Thyroid gland (tissue), 4 donors: ENCODE measurements around the gene HSD11B2. TPM values are rescaled to one million over a fixed set of nuclear protein-coding genes. Genes with fewer than 3 reads are reported as not detected.

Source experiments
- DNase-seq, 2 donors: peaks; one replicate each; pipeline ENCODE4 v3.0.0-alpha.2; 2019
- H3K27ac ChIP-seq, 3 donors: fragments of 200-600 bp; sonication (generic); 1 replicate in 2 of 3; 2 replicates in 1 of 3; pipeline ENCODE4 v1.5.1; 2016 to 2019; ENCODE audit warnings: mild to moderate bottlenecking in 1 of 3, moderate library complexity in 1 of 3
- H3K27me3 ChIP-seq: fragments of 200-600 bp; sonication (generic); one replicate; pipeline ENCODE4 v1.5.1; 2019
- H3K36me3 ChIP-seq, 2 donors: fragments of 200-600 bp; sonication (generic); one replicate each; pipeline ENCODE4 v1.5.1; 2016 to 2019
- H3K4me1 ChIP-seq, 2 donors: fragments of 200-600 bp; sonication (generic); one replicate each; pipeline ENCODE4 v1.5.1; 2017 to 2019
- H3K4me3 ChIP-seq, 3 donors: fragments of 200-600 bp; sonication (generic); replicated peaks in 1 of 3; 1 replicate in 2 of 3; 2 replicates in 1 of 3; pipeline ENCODE4 v1.5.1; 2016; ENCODE audit warnings: mild to moderate bottlenecking in 1 of 3
- H3K9me3 ChIP-seq: fragments of 200-600 bp; sonication (generic); one replicate; pipeline ENCODE4 v1.5.1; 2017
- POLR2A ChIP-seq, 2 donors: fragments of 450-650 bp; IDR thresholded peaks; one replicate each; pipeline ENCODE4 v1.6.1; 2017; ENCODE audit warnings: antibody characterized with exemption in 2 of 2, mild to moderate bottlenecking in 2 of 2, moderate library complexity in 1 of 2
- WGBS, 2 donors: methylation state at CpG; one replicate each; pipeline ENCODE4 v1.1.5; 2017; 5-methylcytosine and 5-hydroxymethylcytosine counted together
- intact Hi-C: fragments of 100-400 bp; cut with DNase I; formaldehyde crosslinking; loops from one replicate; pipeline ENCODE4 v1.15.1; 2023
- total RNA-seq, 4 donors: library from RNA; depleted of rRNA; stranded (reverse); fragments of >200 nt; gene quantifications; one replicate each; pipeline ENCODE4 v1.2.3, GENCODE V29; 2016
- TF ChIP-seq, protein P1 (sequence below), 6 experiments: fragments of 200-600 bp in 3 of 6; fragments of 450-650 bp in 3 of 6; sonication (generic) in 3 of 6; IDR thresholded peaks; one replicate each; pipeline ENCODE4 v1.5.1; 2016 to 2019; ENCODE audit warnings: antibody characterized with exemption in 6 of 6, mild to moderate bottlenecking in 2 of 6, inconsistent platforms in 1 of 6, moderate library complexity in 1 of 6

HSD11B2 gene
- total RNA-seq, 4 donors from 2014 or later, result 4.6 to 11.9 (median 9.0) TPM

DNA sequence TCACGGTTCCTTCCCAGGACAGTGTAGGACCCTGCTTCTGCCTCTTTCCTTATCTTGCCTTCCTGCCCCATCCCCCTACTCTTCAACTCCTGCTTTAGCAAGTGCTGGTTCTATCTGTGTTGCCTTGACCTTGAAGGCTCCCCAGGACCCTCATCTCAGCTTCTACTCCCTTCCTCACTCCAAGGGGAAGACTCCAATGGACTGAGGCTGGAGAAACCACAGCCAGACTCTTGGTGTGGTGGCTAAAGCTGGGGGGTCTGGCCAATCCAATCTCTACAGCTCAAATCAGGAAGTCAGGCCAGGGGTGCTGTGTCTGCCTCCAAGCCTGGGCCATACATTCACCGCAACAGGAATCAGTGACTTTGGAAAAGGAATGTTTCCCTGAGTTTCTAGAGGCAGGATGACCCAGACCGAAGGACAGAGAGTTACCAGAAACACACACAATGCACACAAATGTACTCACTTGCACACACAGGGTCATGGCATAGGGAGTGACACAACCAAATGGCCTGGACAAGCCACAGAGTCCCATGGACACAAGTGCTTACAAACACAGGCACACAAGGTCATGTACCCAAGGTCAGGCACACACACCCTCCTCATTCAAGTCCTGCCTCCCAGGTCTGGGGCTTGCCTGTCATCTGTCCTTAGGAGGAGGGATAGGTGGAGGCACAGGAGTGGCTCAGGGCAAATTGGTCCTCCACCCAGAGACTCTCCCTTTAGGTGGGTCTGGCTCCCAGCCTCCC, 1.7 kb upstream of the HSD11B2 start:
- DNase-seq, result no peak
- Histone ChIP-seq H3K4me3 (no peak overlapping the region), H3K36me3 (no peaks in the 10 kb centered on the region), H3K27ac (peak overlapping the region in 1 of 3 donors; percentile 13), H3K27me3 (no peaks in the 10 kb centered on the region), H3K9me3 (no peaks in the 10 kb centered on the region), H3K4me1 (peaks cover 54 to 78% of the 10 kb centered on the region in 2 donors)
- intact Hi-C loops, result loop anchor here (5.0 kb wide), 1 partner anchor 38 kb away; no protein-coding TSS in a partner anchor
- TF ChIP-seq, protein P1, sequence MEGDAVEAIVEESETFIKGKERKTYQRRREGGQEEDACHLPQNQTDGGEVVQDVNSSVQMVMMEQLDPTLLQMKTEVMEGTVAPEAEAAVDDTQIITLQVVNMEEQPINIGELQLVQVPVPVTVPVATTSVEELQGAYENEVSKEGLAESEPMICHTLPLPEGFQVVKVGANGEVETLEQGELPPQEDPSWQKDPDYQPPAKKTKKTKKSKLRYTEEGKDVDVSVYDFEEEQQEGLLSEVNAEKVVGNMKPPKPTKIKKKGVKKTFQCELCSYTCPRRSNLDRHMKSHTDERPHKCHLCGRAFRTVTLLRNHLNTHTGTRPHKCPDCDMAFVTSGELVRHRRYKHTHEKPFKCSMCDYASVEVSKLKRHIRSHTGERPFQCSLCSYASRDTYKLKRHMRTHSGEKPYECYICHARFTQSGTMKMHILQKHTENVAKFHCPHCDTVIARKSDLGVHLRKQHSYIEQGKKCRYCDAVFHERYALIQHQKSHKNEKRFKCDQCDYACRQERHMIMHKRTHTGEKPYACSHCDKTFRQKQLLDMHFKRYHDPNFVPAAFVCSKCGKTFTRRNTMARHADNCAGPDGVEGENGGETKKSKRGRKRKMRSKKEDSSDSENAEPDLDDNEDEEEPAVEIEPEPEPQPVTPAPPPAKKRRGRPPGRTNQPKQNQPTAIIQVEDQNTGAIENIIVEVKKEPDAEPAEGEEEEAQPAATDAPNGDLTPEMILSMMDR (IDR thresholded peaks at IDR 0.05), result no peak
- TF ChIP-seq POLR2A (IDR thresholded peaks at IDR 0.05), result no peak
- WGBS, 2 donors, result 98 to 100% methylated on average over 3 of the region's 3 CpGs

DNA sequence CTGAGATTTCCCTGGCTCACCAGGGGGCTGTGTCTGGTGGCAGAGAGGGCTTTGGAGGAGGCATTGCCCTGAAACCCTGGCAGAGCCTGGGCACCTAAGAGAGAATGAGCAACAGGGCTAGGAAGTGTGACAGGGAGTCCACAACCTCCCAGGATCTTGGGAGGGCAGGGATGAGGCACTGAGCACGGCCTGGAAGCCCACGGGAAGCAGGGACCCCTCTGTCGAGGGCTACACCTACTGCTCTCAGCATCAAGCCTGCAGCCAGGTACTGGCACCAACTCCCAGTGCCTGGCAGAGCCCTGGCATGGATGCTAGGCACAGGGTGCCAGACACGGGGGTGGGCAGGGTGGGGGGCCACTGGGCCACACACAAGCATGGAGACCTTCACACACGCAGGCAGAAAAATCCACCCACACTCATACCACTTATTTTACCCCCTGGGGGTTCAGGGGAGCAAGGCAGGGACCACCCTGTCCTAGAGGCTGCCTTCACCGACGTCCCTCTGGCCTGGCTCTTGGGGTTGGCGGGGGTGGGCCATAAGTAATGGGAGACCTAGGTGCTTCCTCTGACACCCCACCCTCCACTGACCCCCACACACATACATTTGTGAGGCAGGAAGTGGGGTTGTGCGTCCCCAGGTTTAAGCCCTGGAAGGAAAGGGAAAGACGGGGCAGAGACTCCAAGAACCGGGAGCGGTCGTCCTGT, 970 bp upstream of the HSD11B2 start:
- H3K27ac ChIP-seq, result peak overlapping the region; percentile 74 to 90 (median 77)
- H3K4me3 ChIP-seq, result peak overlapping the region in 1 of 3 donors; percentile 40
- H3K27me3 ChIP-seq, result no peaks in the 10 kb centered on the region
- no peak for DNase-seq
- TF ChIP-seq, protein P1 (IDR thresholded peaks at IDR 0.05), result no peak
- TF ChIP-seq POLR2A (IDR thresholded peaks at IDR 0.05), result no peak
- WGBS, 2 donors, result 56 to 62% methylated on average over 10 to 11 of the region's 13 CpGs
- H3K4me1 ChIP-seq, result peaks cover 53 to 78% of the 10 kb centered on the region in 2 donors
- intact Hi-C loops, result loop anchor here (5.0 kb wide), 1 partner anchor 37 kb away; no protein-coding TSS in a partner anchor
- H3K36me3 ChIP-seq, result no peaks in the 10 kb centered on the region
- H3K9me3 ChIP-seq, result no peaks in the 10 kb centered on the region

DNA sequence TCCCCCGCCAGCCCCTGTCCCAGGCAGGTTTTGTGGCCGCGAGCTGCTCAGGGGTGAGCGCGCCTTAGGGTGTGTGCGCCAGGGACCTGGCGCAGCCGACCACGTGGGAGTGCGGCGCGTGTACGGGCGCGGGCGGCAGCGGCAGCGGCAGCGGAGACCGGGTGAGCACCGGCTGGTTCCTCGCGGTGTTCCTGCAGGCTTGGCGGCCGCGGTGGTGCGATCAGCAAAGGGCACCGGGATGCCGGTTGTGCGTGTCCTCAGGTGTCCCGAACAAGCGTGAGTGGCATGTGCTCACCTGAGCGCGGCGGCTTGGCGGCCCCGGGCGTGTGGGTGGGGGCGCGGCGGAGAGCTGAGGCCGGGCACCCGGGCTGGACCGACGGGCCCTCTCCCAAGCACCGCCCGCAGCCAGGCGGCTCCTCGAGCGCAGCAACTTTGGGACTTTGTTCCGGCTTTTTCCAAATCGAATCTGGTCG, 381 bp upstream of the HSD11B2 start:
- Histone ChIP-seq H3K4me1 (peaks cover 53 to 78% of the 10 kb centered on the region in 2 donors), H3K36me3 (no peaks in the 10 kb centered on the region), H3K9me3 (no peaks in the 10 kb centered on the region), H3K27ac (peak overlapping the region; percentile 74 to 90 (median 77)), H3K27me3 (no peaks in the 10 kb centered on the region), H3K4me3 (peak overlapping the region in 1 of 3 donors; percentile 40)
- DNase-seq, result peak; percentile 76 to 81
- intact Hi-C loops, result no loop called here
- 0 to 1% methylated on average over 8 to 41 of the region's 53 CpGs for WGBS, 2 donors
- peak in 1 of 2 donors; percentile 40 for TF ChIP-seq POLR2A (IDR thresholded peaks at IDR 0.05)
- TF ChIP-seq, protein P1 (IDR thresholded peaks at IDR 0.05), result no peak

DNA sequence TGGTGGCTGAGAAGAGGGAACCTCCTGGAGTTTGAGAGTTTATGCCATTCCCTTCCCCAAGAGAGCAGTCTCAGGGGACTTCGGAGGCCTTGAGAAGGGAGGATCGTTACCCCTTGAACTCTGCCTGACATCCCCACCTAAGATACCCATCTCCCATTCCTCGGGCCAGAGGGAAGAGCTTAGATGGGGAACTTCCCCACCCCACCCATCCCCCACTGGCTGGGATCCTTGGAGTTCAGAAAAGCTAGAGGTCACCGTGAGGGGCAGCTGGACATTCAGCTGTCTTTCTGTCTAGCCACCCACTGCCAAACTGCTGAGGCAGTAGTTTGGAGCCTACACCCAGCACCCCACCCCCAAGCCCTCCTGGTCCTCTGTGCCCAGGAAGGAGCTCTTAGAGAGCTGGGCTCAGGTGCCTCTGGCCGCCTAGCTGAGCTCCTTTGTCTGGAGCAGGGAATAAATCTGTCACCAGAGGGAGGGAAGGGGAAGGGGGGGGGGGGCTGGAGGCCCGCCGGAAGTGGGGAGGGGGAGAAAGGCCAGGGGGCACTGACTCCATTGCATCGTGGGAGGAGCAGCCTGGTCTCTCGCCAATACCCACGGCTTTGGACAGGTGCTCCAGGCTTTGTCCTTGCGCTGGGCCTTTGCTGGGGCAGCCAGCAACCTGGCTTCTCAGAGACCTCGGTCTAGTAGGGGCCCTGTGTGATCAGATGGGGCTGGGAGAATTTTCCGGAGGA, 1.0 kb downstream of the HSD11B2 start:
- TF ChIP-seq, protein P1 (IDR thresholded peaks at IDR 0.05), result no peak
- no peak for TF ChIP-seq POLR2A (IDR thresholded peaks at IDR 0.05)
- no peaks in the 10 kb centered on the region for H3K27me3 ChIP-seq
- H3K36me3 ChIP-seq, result peaks cover 0 to 5% of the 10 kb centered on the region in 2 donors
- peak overlapping the region; percentile 87 to 91 (median 90) for H3K27ac ChIP-seq
- 38% methylated on average over 10 to 12 of the region's 13 CpGs for WGBS, 2 donors
- no peaks in the 10 kb centered on the region for H3K9me3 ChIP-seq
- no peak for DNase-seq
- H3K4me3 ChIP-seq, result peak overlapping the region in 1 of 3 donors; percentile 40
- peaks cover 56 to 86% of the 10 kb centered on the region in 2 donors for H3K4me1 ChIP-seq
- intact Hi-C loops, result no loop called here
